ENCODE measurements around the gene MORN1. TPM values are rescaled to one million over a fixed set of nuclear protein-coding genes. Genes with fewer than 3 reads are reported as not detected.

The MORN1 gene
- total RNA-seq, 1 donor from 2014 or later, result 24.4 TPM

DNA sequence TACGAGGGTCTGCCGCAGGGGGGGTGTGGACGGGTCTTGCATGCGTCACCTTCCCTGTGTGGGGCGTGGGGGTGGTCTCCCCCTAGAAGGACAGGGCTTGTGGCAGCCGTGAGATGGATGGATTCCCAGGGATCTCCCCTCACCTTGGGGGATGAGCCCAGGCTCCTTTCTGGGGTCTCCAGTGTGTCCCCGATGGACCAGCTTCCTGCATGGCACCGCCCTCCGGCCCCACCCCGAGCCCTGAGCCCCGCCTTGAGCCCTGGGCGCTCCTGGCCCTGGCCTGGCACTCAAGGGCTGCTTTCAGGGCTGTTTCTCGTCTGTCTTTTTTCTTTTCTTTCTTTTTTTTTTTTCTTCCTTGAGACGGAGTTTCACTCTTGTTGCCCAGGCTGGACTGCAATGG lies 103.7 kb downstream of the MORN1 start:
- Mint-ChIP-seq H3K4me1 (peaks cover 22% of the 10 kb centered on the region), H3K36me3 (ENCODE audit: low read depth) (no peaks in the 10 kb centered on the region), H3K4me3 (no peak overlapping the region), H3K27ac (ENCODE audit: unreplicated experiment) (no peak overlapping the region), H3K9me3 (no peaks in the 10 kb centered on the region), H3K27me3 (ENCODE audit: low read depth) (no peaks in the 10 kb centered on the region)
- no peak for DNase-seq (ENCODE audit: low read depth, low spot score)
- TF ChIP-seq, protein P1, sequence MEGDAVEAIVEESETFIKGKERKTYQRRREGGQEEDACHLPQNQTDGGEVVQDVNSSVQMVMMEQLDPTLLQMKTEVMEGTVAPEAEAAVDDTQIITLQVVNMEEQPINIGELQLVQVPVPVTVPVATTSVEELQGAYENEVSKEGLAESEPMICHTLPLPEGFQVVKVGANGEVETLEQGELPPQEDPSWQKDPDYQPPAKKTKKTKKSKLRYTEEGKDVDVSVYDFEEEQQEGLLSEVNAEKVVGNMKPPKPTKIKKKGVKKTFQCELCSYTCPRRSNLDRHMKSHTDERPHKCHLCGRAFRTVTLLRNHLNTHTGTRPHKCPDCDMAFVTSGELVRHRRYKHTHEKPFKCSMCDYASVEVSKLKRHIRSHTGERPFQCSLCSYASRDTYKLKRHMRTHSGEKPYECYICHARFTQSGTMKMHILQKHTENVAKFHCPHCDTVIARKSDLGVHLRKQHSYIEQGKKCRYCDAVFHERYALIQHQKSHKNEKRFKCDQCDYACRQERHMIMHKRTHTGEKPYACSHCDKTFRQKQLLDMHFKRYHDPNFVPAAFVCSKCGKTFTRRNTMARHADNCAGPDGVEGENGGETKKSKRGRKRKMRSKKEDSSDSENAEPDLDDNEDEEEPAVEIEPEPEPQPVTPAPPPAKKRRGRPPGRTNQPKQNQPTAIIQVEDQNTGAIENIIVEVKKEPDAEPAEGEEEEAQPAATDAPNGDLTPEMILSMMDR (conservative IDR thresholded peaks at IDR 0.05), result no peak

DNA sequence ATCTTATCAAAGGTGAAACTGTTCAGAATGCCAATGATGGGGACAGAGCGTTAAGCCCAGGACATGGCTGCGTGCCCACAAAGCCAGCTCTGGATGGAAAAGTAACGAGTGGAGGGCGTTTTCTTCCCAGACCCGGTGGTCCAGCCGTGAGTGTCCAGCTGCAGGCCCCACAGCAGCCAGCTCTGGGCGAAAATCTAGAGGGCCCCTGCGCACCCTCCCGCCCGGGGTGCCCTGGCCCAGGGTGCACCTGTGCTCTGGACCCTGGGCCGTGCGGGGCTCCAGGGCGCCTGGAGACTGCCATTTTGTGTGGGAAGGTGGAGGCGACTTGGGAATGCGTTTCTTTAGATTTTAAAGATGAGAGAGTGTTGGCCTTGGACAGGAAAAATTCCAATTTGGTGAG lies 104.4 kb downstream of the MORN1 start:
- H3K4me1 Mint-ChIP-seq, result peaks cover 22% of the 10 kb centered on the region
- H3K4me3 Mint-ChIP-seq, result no peak overlapping the region
- H3K36me3 Mint-ChIP-seq (ENCODE audit: low read depth), result no peaks in the 10 kb centered on the region
- peak overlapping the region; percentile 72 for H3K27ac Mint-ChIP-seq (ENCODE audit: unreplicated experiment)
- no peak for DNase-seq (ENCODE audit: low read depth, low spot score)
- no peaks in the 10 kb centered on the region for H3K27me3 Mint-ChIP-seq (ENCODE audit: low read depth)
- TF ChIP-seq, protein P1 (conservative IDR thresholded peaks at IDR 0.05), result no peak
- no peaks in the 10 kb centered on the region for H3K9me3 Mint-ChIP-seq

DNA sequence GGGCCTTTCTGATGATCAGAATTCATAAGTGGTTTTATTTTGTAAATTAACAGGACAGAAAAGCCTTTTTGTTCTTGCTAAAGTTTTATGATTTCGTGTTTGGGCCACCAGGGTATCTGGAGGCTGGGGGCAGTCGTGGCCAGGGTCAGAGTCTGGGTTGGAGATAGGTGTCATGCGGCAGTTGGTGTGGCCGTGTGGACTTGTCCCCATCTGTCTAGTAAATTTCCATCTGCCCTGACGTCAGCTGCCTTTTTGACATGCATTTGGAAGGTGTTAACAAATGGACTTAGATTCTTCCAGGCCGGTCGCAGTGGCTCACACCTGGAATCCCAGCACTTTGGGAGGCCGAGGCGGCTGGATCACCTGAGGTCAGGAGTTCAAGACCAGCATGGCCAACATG lies 106.4 kb downstream of the MORN1 start:
- Mint-ChIP-seq H3K4me3 (no peak overlapping the region), H3K36me3 (ENCODE audit: low read depth) (no peaks in the 10 kb centered on the region), H3K27ac (ENCODE audit: unreplicated experiment) (no peak overlapping the region), H3K27me3 (ENCODE audit: low read depth) (no peaks in the 10 kb centered on the region), H3K4me1 (peaks cover 7% of the 10 kb centered on the region), H3K9me3 (no peaks in the 10 kb centered on the region)
- TF ChIP-seq, protein P1 (conservative IDR thresholded peaks at IDR 0.05), result no peak
- DNase-seq (ENCODE audit: low read depth, low spot score), result no peak

DNA sequence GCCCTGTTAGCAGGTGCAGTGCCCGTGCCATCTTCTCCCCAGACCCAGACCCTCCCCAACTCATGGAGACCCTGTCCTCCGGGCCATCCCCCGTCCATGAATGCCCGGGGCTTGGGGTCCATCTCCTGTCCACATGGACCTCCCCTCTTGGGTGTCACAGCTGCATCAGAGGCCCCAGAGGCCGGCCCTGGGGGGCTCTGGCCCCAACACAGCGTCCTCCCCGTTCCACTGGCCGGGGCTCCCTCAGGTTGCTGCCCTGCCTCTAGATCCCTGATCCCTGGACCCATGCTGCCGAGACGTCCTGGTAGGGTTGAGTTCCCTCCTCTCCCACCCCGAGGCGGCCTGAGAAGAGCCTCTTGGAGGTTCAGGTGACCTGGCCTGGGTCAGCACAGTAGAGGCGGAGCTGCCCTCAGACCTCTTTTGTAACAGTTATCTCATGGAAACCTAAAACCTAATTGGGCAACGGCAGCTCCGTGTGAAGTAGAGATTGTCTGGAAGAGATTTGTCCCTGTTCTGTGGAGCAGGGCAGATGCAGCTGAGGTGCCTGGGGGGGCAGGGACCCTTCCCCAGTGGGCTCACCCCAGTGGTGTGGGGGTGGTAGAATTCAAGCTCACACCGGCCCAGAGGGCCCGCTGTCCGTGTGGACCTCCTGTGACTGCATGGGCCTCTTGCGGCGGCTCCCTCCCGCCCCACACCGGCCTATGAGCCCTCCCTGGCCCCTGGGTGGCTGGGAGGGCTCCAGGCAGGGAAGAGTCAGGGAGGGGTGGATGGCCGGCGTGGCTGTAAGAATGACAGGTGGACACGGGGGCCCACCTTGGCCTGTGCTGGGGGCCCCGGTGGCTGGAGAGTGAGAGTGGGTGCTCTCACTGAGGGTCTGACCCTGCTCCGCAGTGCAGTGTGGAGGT lies 107.1 kb downstream of the MORN1 start:
- no peaks in the 10 kb centered on the region for H3K27me3 Mint-ChIP-seq (ENCODE audit: low read depth)
- H3K4me1 Mint-ChIP-seq, result peaks cover 11% of the 10 kb centered on the region
- peaks cover 4% of the 10 kb centered on the region for H3K36me3 Mint-ChIP-seq (ENCODE audit: low read depth)

DNA sequence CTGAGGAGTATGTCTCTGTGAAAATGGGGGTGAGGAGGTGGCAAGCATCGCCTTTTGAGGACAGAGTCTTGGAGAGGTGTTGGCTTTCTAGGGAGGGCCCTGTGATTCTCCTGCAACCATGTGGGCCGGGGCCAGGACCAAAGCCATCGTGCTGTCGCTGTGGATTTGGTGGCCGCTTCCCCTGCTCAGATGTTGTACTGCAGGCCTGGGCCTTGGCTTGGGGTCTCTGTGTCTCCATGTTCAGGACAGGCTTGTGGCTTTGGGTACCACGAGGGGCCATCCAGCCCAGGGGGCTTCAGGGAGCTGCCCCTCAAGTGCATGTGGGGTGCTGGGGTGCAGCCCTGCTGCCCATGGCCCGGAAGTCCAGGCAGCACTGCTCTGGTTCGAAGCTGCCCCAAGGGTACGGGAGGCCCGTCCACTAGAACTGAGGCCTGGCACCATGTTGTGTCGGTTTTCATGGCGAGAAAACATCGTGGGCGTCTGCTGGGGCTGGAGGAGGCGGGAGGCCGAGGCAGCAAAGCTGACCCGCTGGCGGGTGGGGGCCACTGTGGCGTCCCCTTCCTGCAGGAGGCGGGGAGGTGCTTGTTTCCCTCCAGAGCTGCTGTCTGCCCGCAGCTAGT lies 107.9 kb downstream of the MORN1 start:
- H3K4me3 Mint-ChIP-seq, result no peak overlapping the region
- H3K27ac Mint-ChIP-seq (ENCODE audit: unreplicated experiment), result no peak overlapping the region
- H3K27me3 Mint-ChIP-seq (ENCODE audit: low read depth), result no peaks in the 10 kb centered on the region
- TF ChIP-seq, protein P1 (conservative IDR thresholded peaks at IDR 0.05), result no peak
- no peak for DNase-seq (ENCODE audit: low read depth, low spot score)
- peaks cover 15% of the 10 kb centered on the region for H3K4me1 Mint-ChIP-seq
- peaks cover 4% of the 10 kb centered on the region for H3K36me3 Mint-ChIP-seq (ENCODE audit: low read depth)
- H3K9me3 Mint-ChIP-seq, result no peaks in the 10 kb centered on the region

More for the DNA sequence above, 107.1 kb downstream of the MORN1 start:
- no peaks in the 10 kb centered on the region for H3K9me3 Mint-ChIP-seq
- TF ChIP-seq, protein P1 (conservative IDR thresholded peaks at IDR 0.05), result no peak
- peak overlapping the region; percentile 57 for H3K27ac Mint-ChIP-seq (ENCODE audit: unreplicated experiment)
- no peak for DNase-seq (ENCODE audit: low read depth, low spot score)
- H3K4me3 Mint-ChIP-seq, result no peak overlapping the region
